ENCODE measurements around the gene LAS1L.

GRCh38 chrX:65534450-65535292, at the start of gene LAS1L:
- TF ChIP-seq CTCF (IDR thresholded peaks at IDR 0.05; ENCODE audit: low read depth, low read length) (no peak), EZH2phosphoT487 (IDR thresholded peaks at IDR 0.05; ENCODE audit: low read depth) (no peak)
